Thyroid gland (tissue), 4 donors: ENCODE measurements around the gene EMP1.

ENCODE experiments used
- CTCF ChIP-seq, 6 experiments: fragments of 200-600 bp in 3 of 6; fragments of 450-650 bp in 3 of 6; sonication (generic) in 3 of 6; IDR thresholded peaks; one replicate each; pipeline ENCODE4 v1.5.1; 2016 to 2019; ENCODE audit warnings: antibody characterized with exemption in 6 of 6, mild to moderate bottlenecking in 2 of 6, inconsistent platforms in 1 of 6, moderate library complexity in 1 of 6
- POLR2A ChIP-seq, 2 donors: fragments of 450-650 bp; IDR thresholded peaks; one replicate each; pipeline ENCODE4 v1.6.1; 2017; ENCODE audit warnings: antibody characterized with exemption in 2 of 2, mild to moderate bottlenecking in 2 of 2, moderate library complexity in 1 of 2

GRCh38 chr12:13162904-13163303, 33.6 kb upstream of the EMP1 start:
- TF ChIP-seq CTCF (IDR thresholded peaks at IDR 0.05) (no peak), POLR2A (IDR thresholded peaks at IDR 0.05) (no peak)
